ENCODE measurements around the gene ESAM.

ESAM gene

DNA sequence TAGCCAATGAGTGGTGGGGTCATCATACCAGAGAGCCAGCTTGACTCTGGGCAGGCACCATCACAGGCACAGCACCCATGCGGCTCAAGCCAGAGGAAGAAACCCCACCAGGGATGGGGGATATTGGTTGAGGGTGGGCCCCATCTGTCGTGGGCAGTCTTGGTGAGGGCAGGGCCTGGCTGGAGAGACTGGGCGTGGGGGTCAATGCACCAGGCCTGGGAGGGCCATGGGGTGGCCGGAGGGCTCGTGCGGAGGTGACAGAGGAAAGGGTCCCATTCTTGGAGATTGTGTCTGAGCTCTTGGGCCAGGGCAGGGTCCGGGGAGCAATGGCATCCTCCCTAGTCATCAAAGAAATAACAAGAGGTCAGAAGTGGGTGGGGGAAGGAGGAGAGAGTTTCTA is 8.5 kb downstream of the ESAM start:
- no peak for DNase-seq (ENCODE audit: low read depth in 2 of 3, low spot score in 2 of 3)

DNA sequence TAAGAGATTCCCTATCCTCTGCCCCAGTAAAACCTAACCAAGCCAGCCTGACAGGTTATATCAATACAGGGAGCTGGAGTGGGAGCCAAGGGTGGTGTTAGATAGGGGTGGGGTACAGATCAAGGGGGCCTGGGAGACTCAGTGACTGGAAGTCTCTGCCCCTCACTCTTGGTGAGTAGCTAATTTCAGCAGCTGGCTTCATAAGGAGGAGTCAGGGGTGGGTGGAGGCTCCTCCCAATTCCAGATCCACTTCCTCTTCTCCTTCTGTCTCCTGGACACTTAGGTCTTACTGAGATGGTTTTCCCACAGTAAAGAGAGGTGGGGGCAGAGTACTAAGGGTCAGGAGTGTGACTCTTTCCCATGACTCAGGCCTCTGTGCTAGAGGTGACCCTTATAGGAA is 8.9 kb downstream of the ESAM start:
- DNase-seq (ENCODE audit: low read depth in 2 of 3, low spot score in 2 of 3) = no peak

DNA sequence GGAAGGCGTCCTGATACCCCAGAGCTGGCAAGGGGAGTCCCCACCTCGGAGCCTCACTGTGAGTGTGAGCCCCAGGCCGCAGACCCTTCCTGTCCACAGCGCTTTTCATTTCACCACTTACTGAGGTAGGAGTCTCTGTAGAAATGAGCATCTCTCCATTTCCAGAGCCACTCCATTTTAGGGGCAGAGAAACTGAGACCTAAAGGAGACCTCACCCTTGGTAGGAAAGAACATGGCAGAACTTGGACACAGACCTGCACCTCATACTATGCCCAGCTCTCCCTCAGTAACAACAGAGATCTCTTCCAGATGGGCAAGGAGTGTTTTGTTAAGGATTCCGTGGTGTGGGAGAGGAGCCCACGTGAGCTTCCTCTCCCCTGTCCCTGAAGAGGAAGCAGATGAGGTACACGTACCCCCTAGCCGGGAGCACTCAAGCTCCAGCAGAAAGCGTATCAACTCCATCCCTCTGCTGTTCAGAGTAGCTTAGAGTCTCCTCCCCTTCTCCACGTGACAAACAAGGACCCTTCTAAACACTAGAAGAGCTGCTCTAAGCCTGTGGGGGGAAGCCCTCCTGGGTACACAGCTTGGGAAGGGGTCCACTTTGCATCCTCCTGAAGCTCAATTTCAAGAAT is 9.5 kb downstream of the ESAM start:
- DNase-seq (ENCODE audit: low read depth in 2 of 3, low spot score in 2 of 3) = no peak

DNA sequence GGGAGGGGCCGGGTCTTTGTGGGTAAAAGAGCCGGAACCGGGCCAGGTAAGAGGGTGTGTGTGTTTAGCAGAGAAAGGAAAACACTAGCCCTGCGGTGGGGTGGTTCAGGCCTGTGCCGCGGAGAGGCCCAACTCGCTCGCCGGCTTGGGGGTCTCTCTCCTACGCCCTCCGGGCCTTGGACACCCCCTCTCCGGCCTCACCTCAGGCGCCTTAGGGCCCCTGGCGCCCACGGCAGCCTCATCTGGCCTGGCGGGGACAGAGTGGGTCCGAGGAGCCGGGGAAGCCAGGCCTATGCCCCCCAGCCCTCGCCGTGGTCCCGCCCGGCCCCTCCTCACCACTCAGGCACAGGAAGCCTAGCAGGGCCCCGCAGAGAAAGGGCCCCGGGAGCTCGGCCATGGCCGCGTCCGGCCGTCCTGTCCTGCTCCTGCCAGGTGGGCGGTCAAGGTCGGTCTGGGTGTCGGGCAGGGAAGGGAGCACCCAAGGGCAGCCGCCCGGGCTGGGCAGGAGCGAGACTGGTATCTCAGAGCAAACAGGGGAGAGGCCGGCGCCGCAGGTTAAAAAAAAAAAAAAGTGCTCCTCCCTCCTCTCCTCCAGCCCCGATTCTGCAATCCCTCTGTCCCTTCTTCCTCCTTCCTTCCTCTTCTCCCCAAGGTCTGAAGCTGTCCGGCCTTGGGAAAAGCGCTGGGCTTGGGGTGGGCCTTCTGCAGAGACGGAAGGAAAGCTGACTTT is 10.2 kb downstream of the ESAM start, which contains the start of gene VSIG2:
Gene VSIG2 (minus strand): TSS at position 515 of the 730 bp plus-strand sequence. CDS start 118 bp downstream, at position 397.
- DNase-seq (ENCODE audit: low read depth in 2 of 3, low spot score in 2 of 3) = no peak

DNA sequence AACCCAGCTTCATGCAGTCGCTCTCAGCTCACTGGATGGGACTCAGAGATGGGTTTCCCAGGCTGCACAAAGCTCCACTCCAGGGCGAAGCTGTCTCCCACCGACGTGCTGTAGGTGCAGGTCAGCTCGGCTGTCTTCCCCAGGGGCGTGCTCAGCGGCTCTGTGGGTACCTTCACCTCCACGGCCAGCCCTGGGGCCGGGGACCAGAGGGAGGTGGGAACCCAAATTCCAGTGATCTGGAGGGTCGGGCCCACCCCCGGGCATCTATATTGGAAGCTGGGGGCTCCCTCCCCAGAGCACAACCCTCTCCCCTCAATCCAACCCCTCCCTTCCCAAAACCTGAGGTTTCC is 10.7 kb downstream of the ESAM start:
- no peak for DNase-seq (ENCODE audit: low read depth in 2 of 3, low spot score in 2 of 3)

DNA sequence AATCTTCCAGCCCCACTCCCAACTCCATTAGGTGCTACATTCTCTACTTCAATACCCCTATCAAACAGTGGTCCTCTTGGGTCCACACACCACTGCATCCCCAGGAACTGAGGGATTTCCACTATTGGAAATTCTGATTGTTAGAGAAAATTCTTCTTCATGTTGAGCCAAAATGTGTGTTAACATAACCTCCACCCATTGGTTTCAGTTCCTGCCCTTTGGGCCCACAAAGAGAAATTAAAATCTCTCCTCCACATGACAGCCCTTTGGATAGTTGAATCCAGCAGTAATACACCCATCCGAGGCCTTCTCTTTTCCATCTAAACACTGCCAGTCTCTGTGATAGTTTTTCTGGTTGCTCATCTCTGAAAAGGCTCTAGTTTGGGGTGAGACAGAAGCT is 12.2 kb downstream of the ESAM start:
- DNase-seq (ENCODE audit: low read depth in 2 of 3, low spot score in 2 of 3) = no peak

DNA sequence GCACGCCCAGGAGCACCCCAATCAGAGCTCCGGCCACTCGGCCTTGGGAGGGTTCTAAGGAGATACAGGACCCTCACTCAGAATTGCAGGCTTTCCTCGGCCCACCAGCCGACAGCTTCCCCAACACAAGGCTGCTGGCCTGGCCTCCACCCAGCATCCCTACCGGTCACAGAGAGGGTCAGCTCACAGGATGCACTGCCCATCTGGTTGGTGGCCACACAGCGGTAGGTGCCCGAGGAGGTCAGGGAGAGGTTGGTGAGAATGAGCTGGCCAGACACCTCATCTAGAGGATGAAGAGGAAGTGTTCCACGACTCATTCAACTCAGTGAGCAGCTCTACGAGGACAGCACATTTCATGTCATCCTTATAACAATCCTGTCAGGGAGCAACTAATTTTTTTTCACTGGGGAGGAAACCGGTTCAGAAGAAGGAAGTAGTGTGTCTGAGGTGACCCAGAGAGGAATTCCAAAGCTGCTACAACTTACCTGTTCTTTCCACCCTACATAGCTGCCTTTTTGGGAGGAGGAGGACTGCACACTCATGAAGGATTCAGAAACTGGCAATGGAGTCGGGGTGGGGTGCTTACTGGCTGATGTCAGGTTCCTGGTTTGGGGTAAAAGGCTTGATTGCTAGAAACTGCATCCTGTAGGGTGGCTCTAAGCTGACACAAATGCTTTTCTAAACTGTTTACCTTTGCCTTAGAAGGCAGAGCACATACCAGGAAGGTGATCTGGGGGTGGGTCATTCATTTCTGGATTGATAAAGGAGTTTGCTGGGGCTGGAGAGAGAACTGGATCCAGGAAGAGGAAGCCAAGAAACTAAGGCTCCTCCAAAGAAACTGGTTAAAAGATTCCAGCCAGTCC is 13.4 kb downstream of the ESAM start:
- DNase-seq (ENCODE audit: low read depth in 2 of 3, low spot score in 2 of 3) = no peak

DNA sequence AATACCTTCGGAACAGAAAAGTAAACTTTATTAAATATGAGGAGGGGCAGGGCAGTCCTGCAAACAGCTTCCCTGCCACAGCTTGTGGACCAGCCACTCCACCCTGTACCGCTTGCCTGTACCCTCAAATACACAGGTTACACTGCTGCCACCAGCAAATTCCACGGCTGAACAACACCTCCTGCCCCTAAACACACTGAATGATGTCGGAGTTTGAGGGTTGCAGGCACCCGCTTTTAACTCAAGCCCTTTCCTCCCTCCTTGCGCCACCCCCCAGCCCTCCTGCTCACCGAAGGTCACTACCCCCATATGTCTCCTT is 14.0 kb downstream of the ESAM start:
- DNase-seq (ENCODE audit: low read depth in 2 of 3, low spot score in 2 of 3) = no peak

DNA sequence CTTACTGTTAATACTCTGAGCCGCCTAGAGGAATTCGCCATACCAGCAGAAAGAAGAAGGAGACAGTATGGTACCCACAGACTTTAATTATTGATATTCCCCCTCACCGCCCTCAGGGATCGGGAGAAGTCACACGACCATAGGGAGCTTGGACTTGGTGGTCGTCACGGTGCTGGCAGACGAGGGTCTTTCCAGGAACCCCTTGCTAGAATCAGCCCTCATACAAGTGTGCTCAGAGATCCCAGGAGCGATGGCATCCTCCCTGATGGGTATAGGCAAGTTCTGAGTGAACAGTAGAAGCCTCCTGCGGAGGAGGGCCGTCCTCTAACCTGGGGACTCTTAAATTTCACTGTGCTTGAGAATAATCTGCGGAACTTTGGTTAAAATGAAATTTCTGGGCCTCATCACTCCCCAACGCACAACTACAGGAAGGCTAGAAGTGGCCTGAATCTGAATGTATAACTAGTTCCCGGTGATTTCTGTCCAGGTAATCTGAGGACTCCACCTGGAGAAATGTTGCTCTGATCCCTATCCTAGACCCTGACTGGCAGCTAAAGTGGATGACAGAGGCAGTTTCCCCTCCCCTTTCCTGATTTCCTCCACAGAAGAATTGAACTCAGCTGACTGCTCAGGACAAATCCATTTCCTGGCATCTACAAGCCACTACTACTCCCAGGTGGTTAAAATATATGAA is 14.5 kb downstream of the ESAM start:
- no peak for DNase-seq (ENCODE audit: low read depth in 2 of 3, low spot score in 2 of 3)

DNA sequence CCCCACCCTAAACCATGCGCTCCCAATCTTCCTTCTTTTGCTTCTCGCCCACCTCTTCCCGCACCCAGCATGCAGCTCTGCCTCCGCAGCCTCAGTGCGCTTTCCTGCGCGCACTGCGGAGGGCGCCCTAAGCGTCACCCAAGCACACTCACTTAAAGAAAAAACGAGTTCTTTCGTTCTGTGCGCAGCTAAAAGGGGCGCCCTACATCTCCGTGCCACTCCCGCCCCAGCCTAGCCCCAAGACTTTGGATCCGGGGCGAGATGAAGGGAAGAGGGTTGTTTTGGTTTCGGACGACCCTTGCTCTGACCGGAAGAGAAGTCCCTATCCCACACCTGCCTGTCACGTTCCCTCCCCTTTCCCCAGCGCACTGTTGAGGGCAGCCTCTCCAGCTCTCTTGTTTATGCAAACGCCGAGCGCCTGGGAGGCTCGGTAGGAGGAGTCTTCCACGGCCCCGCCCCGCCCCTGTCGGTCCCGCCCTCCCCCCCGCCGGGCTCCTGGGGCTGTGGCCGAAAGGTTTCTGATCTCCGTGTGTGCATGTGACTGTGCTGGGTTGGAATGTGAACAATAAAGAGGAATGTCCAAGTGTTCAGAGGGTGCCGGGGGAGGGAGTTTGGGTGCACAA is 15.4 kb downstream of the ESAM start:
- DNase-seq (ENCODE audit: low read depth in 2 of 3, low spot score in 2 of 3) = peak in 1 of 3 experiments; percentile 51

DNA sequence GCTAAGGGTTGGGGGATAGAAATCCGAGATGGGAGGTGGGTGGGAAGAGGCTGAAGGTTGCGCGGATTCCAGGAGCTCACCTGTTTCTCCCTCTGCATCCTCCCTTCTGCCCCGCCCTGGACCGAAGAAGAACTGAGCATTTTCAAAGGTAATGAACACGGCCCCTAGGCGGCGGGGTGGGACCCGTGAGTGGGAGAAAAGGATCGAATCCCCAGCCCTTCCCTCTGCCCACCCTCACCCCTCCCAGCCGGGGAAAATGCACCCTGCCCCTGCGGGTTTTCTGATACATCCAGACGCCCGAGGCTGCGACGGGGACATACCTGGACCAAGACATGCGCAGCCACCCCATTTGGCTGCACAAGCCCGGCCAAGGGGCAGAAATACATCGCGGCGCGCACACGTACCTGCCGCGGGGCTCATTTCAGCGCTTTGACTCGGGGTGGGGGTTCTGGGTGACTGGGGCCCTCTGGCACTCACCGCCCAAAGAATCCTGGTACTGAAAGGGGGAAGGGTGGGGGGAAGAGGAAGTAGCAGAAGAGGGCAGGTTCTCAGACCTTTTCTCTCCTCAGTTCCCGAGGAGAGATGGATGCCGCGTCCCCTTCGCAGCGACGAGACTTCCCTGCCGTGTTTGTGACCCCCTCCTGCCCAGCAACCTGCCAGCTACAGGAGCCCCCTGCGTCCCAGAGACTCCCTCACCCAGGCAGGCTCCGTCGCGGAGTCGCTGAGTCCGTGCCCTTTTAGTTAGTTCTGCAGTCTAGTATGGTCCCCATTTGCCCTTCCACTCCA is 16.1 kb downstream of the ESAM start:
- no peak for DNase-seq (ENCODE audit: low read depth in 2 of 3, low spot score in 2 of 3)

DNA sequence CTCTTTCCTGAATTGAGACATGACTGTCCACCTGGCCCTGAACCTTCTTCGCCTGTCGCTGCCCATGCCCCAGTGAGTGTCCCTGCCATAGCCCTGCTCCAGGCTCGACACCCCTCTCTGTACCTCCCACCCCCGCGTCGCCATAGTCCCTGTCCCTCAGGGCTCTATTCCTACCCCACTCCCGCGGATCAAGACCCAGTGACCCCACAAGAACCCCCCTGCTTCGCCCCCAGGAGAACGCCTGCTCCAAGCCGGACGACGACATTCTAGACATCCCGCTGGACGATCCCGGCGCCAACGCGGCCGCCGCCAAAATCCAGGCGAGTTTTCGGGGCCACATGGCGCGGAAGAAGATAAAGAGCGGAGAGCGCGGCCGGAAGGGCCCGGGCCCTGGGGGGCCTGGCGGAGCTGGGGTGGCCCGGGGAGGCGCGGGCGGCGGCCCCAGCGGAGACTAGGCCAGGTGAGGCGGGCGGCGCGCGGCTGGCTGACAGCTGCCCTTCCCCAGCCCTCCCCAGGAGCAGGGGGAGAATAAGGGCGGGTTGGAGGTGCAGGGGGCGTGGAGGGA is 16.7 kb downstream of the ESAM start:
- DNase-seq (ENCODE audit: low read depth in 2 of 3, low spot score in 2 of 3) = no peak

DNA sequence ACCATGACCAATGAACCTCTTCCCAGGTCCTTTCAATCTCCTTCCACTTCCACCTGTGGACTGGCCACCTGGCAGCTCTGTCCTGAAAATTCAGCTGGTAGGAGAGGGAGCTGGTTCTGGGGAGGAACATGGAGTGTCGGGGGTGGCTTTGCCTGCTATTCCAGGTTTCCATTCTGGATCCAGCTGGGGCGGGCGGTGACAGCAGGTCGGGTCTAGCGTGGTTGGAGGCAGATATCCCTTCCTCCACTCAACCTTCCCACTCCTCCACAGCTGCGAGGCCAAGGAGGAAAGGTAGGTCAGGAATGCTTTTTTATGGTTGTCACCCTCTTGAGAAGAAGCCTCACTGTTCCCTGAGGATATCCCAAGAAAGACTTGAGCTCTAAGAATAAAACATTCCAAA is 19.0 kb downstream of the ESAM start:
- DNase-seq (ENCODE audit: low read depth in 2 of 3, low spot score in 2 of 3) = no peak

DNA sequence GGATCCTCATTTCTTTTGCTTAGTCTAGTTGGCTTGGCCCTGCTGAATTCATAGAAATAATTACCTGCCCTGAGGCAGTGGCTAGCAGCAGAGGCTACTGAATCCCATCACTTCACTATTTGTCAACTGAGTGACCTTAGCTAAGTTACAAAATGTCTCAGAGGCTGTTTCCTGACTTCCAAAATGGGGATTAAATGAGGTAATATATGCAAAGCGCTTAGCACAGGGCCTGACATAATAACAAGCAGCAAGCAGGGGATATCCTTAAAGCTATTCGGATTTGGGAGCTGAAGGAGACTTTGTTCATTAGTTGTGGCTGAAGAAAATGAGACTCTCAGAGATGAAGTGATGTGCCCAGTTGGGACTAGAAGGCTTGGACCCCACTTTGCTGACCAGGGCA is 19.5 kb downstream of the ESAM start:
- no peak for DNase-seq (ENCODE audit: low read depth in 2 of 3, low spot score in 2 of 3)

DNA sequence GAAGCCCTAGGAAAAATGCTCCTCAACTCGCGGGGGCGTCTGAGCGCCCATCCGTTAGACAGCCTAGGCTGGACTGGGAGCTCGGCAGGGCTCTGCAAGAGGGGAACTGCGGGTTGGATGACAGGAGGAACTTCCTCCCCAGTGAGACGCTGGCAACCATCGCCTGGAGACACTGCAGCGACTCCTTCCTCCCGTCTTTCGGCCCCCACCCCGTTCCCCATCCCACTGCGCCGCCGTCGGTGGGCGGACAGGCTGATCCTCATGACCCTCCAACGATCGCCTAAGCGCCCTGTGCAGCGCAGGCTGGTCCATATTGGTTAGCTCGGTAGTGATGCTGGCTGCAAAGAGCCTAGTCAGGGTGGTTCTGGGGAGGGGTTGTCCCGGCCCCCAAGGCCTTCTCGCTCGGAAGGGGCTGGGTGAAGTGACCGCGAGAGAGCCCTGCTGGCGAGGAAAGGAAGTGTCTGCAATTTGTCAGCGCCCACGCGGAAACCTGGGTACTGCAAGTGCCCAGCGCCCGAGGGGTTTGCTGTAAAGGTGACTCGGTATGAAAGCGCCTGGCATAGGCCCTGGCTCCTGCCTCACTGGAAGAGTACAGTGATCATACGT is 21.7 kb downstream of the ESAM start:
- DNase-seq (ENCODE audit: low read depth in 2 of 3, low spot score in 2 of 3) = no peak

DNA sequence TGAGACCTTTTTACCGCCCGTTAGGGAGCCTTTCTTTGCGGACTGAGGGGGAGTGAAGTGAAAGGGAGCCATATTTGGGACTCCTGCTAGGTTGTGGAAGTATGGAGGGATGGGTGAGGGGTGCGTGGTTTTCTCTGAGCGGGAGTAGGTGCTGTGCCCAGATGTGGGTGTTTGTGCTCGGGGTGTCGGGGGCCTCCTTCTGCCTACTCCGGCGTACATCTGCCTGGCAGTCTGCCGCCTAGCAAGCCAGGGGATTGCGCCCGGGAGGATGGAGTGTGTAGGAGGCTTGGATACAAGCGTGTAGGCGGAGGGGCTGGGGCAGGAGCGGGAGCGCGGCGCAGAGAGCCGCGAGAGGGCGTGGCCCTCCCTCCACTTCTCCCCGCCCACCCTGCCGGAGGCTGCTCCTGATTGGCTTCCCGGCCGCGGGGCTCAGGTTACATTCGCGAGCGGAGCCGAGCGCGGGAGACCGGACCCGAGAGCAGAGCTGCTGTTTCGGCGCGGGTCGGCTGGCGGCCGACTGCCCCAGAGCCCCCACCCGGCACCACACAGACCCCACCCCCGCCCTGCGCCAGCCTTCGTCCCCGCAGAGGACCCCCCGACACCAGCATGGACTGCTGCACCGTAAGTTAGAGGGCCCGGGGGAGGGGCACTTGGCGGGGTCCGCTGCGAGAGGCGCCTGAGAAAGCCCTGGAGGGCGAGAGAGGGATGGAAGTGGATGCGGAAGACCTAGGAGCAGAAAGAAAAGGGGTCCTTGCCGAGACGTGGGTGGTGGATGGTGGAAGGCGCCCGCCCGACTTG is 22.4 kb downstream of the ESAM start, which contains the start of gene NRGN:
Gene NRGN (plus strand): TSS at position 464 of the 798 bp plus-strand sequence. CDS start 143 bp downstream, at position 607.
- DNase-seq (ENCODE audit: low read depth in 2 of 3, low spot score in 2 of 3) = peak in 2 of 3 experiments; percentile 67 to 75

DNA sequence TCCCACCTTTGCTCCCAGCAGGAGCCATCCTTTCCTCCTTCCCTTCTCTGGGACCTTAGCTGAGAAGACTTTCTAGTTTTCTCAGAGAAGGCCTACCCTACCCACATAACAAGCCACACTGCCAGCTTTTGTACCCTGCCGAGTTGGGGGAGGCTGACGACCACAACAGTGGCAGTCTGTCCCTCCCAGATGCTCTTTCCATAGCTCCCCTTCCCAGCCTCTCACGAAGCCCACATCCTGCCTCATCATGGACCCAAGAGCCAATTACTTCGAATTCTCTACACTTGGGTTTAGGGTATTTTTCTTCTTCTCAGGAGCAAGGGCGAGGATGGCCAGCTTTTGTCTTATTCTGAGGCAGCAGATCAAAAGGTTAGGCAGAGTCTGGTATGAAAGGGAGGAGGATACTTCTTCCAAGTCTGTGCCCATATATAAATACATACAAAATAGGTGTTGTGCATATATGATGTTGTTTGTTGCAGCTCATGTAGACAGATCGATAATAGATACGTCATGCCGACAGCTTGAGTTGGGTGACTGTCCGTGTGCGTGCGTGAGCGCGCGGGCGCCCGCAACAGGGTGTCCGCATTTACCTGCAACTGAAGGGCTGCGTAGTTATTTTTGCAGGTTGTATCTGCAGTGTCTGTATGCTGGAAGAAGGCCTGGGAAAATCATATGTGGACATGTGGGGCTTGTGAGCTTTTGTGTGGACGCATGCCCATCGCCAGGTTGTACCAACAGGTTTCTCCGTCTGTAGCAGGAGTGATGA is 23.2 kb downstream of the ESAM start:
- no peak for DNase-seq (ENCODE audit: low read depth in 2 of 3, low spot score in 2 of 3)

Data from activated CD8-positive, alpha-beta memory T cell treated with anti-CD3 and anti-CD28 coated beads for 48 hours (primary cell).